Fibroblast of mammary gland (primary cell): Measurements from ENCODE around the gene SLC39A1.
"Not testable (repeated sequence)": the region's sequence is repeated elsewhere in the genome, so short reads cannot be mapped to it uniquely, and the experiment has no call there.

Source experiments
- DNase-seq: peaks from one replicate; pipeline ENCODE4 v3.0.0-alpha.2; 2010; ENCODE audit warnings: low read depth
- H3K4me3 ChIP-seq: 2 replicates; pipeline ENCODE4 v1.5.1; 2011; ENCODE audit warnings: low read depth, mild to moderate bottlenecking, low read length, moderate library complexity; ENCODE audit not compliant: control insufficient read depth
- TF ChIP-seq, protein P1 (sequence below): conservative IDR thresholded peaks from 2 replicates; pipeline ENCODE4 v1.5.1; 2011; ENCODE audit warnings: low read depth, low read length, inconsistent platforms; ENCODE audit not compliant: control insufficient read depth, insufficient read depth

The SLC39A1 gene

DNA sequence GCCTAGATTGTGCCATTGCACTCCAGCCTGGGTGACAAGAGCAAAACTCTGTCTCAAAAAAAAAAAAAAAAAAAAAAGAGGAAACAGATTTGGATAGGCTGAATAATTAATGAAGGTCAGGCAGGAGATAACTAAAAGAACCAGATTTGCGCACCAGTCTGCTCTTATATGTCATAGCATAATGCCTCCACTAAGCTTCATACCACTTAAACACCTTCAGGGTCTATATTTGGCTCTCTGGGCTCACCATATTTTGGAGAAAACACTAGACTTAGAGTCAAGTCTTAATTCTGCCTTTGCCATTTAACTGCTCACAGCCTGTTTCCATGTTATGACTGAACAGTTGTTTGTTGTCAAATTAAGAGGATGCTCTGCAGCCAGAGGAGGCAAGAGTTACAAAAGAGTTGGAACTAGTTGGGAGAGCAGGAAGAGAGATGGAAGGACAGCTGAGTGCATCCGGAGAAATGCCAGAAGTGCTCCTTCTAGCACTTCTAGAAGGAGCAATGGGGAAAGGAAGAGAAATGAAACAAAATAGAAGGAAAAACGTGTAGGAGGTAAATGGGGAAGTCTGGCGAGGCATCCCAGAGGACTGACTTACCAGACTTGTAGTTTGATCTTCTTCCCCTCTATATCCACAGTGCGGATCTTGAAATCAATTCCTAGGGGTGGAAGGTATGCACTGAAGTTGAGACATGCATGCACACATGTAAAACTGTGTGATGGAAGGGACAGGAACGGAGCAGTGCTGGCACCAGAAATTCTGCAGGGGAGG, 21.0 kb upstream of the SLC39A1 start:
- TF ChIP-seq, protein P1, sequence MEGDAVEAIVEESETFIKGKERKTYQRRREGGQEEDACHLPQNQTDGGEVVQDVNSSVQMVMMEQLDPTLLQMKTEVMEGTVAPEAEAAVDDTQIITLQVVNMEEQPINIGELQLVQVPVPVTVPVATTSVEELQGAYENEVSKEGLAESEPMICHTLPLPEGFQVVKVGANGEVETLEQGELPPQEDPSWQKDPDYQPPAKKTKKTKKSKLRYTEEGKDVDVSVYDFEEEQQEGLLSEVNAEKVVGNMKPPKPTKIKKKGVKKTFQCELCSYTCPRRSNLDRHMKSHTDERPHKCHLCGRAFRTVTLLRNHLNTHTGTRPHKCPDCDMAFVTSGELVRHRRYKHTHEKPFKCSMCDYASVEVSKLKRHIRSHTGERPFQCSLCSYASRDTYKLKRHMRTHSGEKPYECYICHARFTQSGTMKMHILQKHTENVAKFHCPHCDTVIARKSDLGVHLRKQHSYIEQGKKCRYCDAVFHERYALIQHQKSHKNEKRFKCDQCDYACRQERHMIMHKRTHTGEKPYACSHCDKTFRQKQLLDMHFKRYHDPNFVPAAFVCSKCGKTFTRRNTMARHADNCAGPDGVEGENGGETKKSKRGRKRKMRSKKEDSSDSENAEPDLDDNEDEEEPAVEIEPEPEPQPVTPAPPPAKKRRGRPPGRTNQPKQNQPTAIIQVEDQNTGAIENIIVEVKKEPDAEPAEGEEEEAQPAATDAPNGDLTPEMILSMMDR: no peak
- no peak for DNase-seq
- peak overlapping the region; percentile 81 for H3K4me3 ChIP-seq

DNA sequence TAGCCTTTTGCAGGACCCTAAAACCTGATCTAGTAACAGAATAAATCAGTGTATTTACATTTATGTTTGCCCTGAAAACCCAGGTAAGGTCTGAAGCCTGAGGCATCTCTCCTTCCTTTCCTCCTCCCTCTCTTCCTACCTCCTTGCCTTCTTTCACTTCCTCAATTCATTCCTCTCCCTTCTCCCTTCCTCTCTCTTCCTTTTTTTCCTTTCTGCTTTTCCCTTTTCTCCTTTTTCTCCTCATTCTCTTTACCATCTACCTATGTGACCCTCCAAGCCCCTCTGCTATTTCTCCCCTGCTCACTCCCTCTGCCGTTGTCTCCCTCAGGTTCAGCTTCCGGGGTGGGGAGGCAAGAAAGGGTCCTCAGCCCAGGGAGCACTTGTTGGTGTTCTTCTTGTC, 18.4 kb upstream of the SLC39A1 start:
- H3K4me3 ChIP-seq, DNase-seq: not testable (repeated sequence)

DNA sequence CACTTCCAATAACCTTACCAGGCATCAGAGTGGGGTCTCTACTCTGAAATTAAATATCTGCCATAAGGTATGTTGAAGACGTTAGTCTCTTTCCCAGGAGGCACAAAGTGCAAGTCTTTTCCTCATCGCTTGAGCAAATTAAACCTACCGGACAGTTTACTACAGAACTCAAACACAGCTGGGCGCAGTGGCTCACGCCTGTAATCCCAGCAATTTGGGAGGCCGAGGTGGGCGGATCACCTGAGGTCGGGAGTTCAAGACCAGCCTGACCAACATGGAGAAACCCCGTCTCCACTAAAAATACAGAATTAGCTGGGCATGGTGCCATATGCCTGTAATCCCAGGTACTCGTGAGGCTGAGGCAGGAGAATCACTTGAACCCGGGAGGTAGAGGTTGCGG, 15.8 kb upstream of the SLC39A1 start:
- not testable (repeated sequence) for H3K4me3 ChIP-seq

DNA sequence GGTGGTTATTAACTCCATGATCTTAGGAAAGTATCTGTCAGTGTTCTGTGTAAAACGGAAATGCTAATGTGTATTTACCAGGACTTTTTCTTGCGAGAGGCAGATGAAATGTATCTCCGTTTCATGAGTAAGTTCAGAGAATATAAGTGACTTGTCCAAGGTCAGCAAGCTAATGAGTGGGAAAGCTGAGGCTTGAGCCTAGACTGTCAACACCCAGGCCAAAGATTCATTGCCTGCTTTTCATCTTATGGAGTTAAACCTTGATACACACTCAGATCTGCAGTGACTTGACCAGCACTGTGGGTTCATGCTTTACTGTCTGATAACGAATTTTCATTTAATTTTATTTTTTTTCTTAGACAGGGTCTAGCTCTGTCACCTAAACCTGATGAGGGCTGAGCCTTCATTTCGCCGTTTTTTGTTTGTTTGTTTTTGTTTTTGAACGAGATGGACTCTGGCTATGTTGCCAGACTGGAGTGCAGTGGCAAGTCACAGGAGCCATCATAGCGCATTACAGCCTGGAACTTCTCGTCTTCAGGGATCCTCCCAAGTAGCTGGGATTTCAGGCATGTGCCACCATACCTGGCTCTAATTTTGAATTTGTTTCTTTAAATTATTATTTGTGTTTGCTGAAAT, 15.1 kb upstream of the SLC39A1 start:
- TF ChIP-seq, protein P1: no peak
- peak overlapping the region; percentile 95 for H3K4me3 ChIP-seq
- peak; percentile 36 for DNase-seq

More for the DNA sequence above, 15.8 kb upstream of the SLC39A1 start:
- not testable (repeated sequence) for DNase-seq

DNA sequence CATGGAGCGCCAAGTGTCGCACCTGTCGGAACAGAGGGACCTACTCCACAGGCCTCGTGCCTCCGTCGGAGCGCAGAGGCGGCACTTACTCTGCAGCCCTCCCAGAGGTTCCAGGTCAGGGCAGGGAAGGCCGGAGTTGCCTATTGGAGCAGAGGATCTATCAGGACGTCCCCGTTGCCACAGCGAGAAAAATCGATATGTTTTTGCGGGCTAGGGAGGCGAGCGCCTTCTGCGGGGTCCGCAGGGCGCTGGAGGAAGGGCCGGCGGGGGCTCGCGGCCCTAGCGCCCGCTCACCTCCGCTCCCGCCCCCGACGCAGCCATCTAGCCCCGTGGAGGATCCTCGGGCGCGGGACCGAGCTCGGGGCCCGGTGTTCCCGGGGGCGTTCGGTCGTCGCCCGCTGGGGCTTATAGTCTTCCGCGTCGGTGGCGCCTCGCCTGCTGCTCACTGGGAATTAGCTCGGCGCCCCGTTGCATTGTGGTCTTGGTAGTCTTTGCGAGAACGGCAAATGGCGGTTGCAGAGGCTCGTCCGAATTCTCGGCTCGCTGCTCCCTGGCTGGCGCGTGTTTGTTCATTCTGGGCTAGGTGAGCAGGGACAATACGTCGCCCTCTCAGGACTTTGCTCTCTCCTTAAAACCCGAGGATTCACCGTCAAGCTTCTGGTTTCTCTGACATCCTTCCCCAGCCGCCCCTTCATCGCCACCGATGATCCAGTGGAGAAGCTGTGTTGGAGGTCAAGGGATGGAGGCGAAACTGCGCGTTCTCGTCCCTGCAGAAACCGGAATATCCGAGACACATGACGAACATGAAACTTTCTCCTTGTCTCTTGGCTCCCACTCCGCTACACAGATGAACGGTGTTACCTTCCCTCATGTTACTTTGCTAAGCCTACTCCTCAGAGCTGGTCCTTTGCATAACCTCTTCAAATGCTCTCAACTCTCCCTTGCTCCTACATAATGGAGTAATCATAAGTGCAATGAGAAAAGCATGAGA, 14.2 kb upstream of the SLC39A1 start, which contains the start of gene JTB:
Gene JTB (minus strand): TSS at position 425 of the 991 bp plus-strand sequence. CDS start 422 bp downstream, at position 3.
- TF ChIP-seq, protein P1: no peak
- DNase-seq: peak; percentile 78

DNA sequence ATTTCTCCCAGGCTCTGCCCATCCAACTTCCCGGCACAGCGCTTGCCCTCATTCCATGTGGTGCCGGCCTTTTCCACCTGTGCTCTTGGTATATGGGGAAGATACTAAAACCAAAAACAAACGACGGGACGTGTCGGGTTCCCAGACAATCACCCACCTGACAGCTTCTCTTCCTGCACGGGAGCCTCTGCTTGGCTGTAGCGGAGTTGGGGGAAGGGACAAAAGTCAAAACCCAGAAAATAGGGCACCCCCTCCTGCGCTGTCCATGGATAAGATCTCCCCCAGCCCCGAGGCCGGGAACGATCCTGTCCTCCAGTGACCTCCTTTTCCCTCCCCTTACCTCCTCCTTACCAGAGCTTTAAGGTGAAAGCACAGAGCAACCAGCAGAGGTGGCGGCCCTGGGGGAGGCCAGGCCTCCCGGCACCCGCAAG, 13.5 kb upstream of the SLC39A1 start:
- TF ChIP-seq, protein P1: no peak
- no peak for DNase-seq
- H3K4me3 ChIP-seq: peak overlapping the region; percentile 95

More for the DNA sequence above, 14.2 kb upstream of the SLC39A1 start, which contains the start of gene JTB:
- H3K4me3 ChIP-seq: peak within 1 kb of the TSS; percentile 95

DNA sequence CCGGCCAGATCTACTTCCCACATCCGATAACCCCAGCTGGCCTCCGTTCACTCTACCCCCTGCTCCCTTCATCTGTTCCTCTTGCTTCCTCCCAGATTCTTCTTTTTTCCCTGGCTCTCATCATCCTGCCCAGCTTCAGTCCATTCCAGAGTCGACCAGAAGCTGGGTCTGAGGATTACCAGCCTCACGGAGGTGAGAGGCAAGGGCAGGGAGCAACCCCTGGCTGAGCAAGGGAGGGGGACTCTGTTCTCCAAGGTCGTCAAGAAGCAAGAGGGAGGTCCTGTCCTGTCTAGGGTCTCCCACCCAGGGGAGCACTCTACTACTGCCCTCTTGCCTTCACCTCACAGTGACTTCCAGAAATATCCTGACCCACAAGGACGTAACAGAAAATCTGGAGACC, 10.2 kb upstream of the SLC39A1 start:
- TF ChIP-seq, protein P1: no peak
- DNase-seq: no peak
- no peak overlapping the region for H3K4me3 ChIP-seq
